ENCODE data around the gene LTBR. TPM values are rescaled to one million over a fixed set of nuclear protein-coding genes. Genes with fewer than 3 reads are reported as not detected.

The LTBR gene
- total RNA-seq, 1 experiment from 2014 or later = 194 TPM

DNA sequence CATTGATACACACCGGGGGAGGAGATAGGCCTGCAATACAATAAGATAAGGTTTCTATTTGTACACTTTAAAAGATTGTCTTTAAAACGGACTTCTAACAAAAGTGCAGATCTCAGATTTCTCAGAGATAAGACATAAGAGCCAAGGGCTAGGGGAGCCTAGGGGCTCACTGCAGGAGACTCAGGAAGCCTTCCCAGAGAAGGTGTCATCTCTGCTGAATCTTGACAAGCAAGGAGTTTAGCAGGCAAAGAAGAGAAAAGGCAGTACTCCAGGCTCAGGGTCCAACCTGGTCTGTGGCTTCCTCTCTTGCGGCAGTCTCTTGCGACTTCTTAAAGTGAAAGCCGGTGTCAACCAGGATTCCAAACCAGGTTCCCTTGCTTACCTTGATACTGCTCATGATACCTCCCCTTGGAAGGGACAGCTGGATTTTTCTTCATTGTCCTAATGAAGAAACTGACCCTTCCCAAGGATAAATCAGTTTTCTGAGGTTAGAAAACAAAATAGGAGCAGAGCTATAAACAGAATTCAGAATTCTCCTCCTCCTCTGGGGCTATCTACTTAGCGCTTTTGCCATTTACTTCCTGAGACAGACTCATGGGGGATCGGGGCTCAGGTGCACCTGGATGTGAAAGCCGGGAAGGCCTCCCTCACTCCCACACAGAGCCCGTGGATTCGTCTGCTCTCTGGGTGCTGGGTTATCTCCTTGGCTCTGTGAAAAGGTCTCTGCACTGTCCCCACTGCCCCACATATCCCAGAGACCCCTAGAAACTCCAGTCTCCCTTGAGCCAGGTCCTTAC, 6.9 kb upstream of the LTBR start:
- no peak for TF ChIP-seq CTCF (IDR thresholded peaks at IDR 0.05; ENCODE audit: insufficient read depth in 1 of 2, low read depth in 1 of 2, low read length in 1 of 2, severe bottlenecking in 1 of 2, unreplicated experiment in 1 of 2)
- H3K4me3 ChIP-seq (ENCODE audit: low read depth, low read length) = no peak overlapping the region
- H3K9me3 ChIP-seq = no peaks in the 10 kb centered on the region
- no peaks in the 10 kb centered on the region for H3K9me3 Mint-ChIP-seq (ENCODE audit: unreplicated experiment)
- no peaks in the 10 kb centered on the region for H3K27me3 ChIP-seq (replicated peaks; ENCODE audit: control insufficient read depth, insufficient read depth, low read length)
- ChIA-PET POLR2A (interaction anchor here (0.6 to 2.0 kb wide), 3 partner anchors 41 to 368 kb away, joined by 3 to 9 read pairs (median 3); no protein-coding TSS in a partner anchor), CTCF (interaction anchor here (0.6 to 1.4 kb wide), 6 partner anchors 22 to 161 kb away, joined by 3 to 6 read pairs (median 3); partner anchors contain the start of gene TNFRSF1A)
- no peaks in the 10 kb centered on the region for H3K27me3 Mint-ChIP-seq (ENCODE audit: insufficient read depth, unreplicated experiment)
- TSS peak; percentile 21 for BruUV-seq (replicated peaks)
- intact Hi-C loops (cut with micrococcal nuclease; ENCODE audit: unreplicated experiment) = loop anchor here (1.0 to 10.0 kb wide), 5 partner anchors 7 to 302 kb away; partner anchors contain the start of genes LTBR and PLEKHG6
- H3K27ac Mint-ChIP-seq (ENCODE audit: unreplicated experiment) = peak overlapping the region; percentile 94
- H3K4me1 ChIP-seq = peaks cover 63% of the 10 kb centered on the region
- peaks cover 47% of the 10 kb centered on the region for H3K4me1 Mint-ChIP-seq (ENCODE audit: low read depth, unreplicated experiment)
- peak in 1 of 2 experiments; percentile 29 for DNase-seq
- H3K36me3 Mint-ChIP-seq (ENCODE audit: insufficient read depth, unreplicated experiment) = peaks cover 13% of the 10 kb centered on the region
- H3K36me3 ChIP-seq (ENCODE audit: control insufficient read depth, insufficient read depth, low read length) = no peaks in the 10 kb centered on the region
- H3K4me3 Mint-ChIP-seq (ENCODE audit: unreplicated experiment) = peak overlapping the region; percentile 72

GRCh38 chr12:6377667-6377994, 6.3 kb upstream of the LTBR start:
- H3K27me3 ChIP-seq (replicated peaks; ENCODE audit: control insufficient read depth, insufficient read depth, low read length) = no peaks in the 10 kb centered on the region
- Mint-ChIP-seq H3K36me3 (ENCODE audit: insufficient read depth, unreplicated experiment) (peaks cover 8% of the 10 kb centered on the region), H3K27ac (ENCODE audit: unreplicated experiment) (peak overlapping the region; percentile 94), H3K4me1 (ENCODE audit: low read depth, unreplicated experiment) (peaks cover 41% of the 10 kb centered on the region), H3K4me3 (ENCODE audit: unreplicated experiment) (no peak overlapping the region), H3K27me3 (ENCODE audit: insufficient read depth, unreplicated experiment) (no peaks in the 10 kb centered on the region), H3K9me3 (ENCODE audit: unreplicated experiment) (no peaks in the 10 kb centered on the region)
- no TSS peak for BruUV-seq (replicated peaks)
- no peak for DNase-seq
- no peaks in the 10 kb centered on the region for H3K36me3 ChIP-seq (ENCODE audit: control insufficient read depth, insufficient read depth, low read length)
- ChIA-PET POLR2A (interaction anchor here (0.6 to 2.0 kb wide), 3 partner anchors 41 to 368 kb away, joined by 3 to 9 read pairs (median 3); no protein-coding TSS in a partner anchor), CTCF (interaction anchor here (0.6 to 1.4 kb wide), 5 partner anchors 22 to 160 kb away, joined by 3 to 6 read pairs (median 3); partner anchors contain the start of gene TNFRSF1A)
- no peak overlapping the region for H3K4me3 ChIP-seq (ENCODE audit: low read depth, low read length)
- peaks cover 63% of the 10 kb centered on the region for H3K4me1 ChIP-seq
- H3K9me3 ChIP-seq = no peaks in the 10 kb centered on the region
- intact Hi-C loops (cut with micrococcal nuclease; ENCODE audit: unreplicated experiment) = loop anchor here (2.0 to 10.0 kb wide), 2 partner anchors 67 to 303 kb away; partner anchors contain the start of gene PLEKHG6
- TF ChIP-seq CTCF (IDR thresholded peaks at IDR 0.05; ENCODE audit: insufficient read depth in 1 of 2, low read depth in 1 of 2, low read length in 1 of 2, severe bottlenecking in 1 of 2, unreplicated experiment in 1 of 2) = no peak

DNA sequence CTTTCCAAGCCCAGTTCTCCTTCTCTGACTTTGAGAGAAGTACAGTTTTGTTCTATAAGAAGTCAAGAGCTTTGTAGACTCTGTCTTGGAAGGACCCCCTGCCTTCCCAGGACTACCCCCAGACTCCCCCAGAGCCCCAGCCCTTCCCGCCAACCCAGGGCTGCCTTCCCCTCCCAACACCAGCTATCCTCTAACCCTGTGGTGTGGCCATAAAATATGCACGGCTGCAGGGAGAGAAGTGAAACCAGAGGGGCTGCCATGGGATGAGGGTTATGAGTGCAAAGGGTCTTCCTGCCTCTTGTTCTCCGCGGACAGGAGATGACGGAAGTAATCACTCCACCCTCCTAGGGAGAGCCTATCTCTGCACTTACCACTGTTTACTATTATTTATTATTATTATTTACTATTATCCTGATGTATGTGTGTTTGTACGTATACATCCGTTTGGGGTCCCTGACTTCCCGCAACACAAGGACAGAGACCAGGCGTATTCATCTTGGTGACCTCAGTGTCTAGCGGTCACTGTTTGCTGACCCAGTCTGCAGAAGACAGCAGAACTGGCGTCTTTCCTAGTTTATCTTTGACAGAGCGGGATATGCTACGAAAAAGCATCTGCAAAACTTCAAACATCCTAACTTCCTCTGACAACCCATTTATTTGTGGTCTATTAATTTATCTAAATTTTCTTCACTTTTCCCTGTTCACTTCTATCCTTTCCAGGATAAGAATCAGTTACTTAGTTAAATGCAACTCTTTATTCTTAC, 5.1 kb upstream of the LTBR start:
- peaks cover 60% of the 10 kb centered on the region for H3K4me1 ChIP-seq
- intact Hi-C loops (cut with micrococcal nuclease; ENCODE audit: unreplicated experiment) = loop anchor here (10.0 kb wide), 1 partner anchor 304 kb away; no protein-coding TSS in a partner anchor

More for the DNA sequence above, 5.1 kb upstream of the LTBR start:
- H3K9me3 Mint-ChIP-seq (ENCODE audit: unreplicated experiment) = no peaks in the 10 kb centered on the region
- peaks cover 38% of the 10 kb centered on the region for H3K4me1 Mint-ChIP-seq (ENCODE audit: low read depth, unreplicated experiment)
- no peak overlapping the region for H3K4me3 Mint-ChIP-seq (ENCODE audit: unreplicated experiment)
- TF ChIP-seq CTCF (IDR thresholded peaks at IDR 0.05; ENCODE audit: insufficient read depth in 1 of 2, low read depth in 1 of 2, low read length in 1 of 2, severe bottlenecking in 1 of 2, unreplicated experiment in 1 of 2) = no peak
- Histone ChIP-seq H3K4me3 (ENCODE audit: low read depth, low read length) (no peak overlapping the region), H3K9me3 (no peaks in the 10 kb centered on the region), H3K27me3 (replicated peaks; ENCODE audit: control insufficient read depth, insufficient read depth, low read length) (no peaks in the 10 kb centered on the region), H3K36me3 (ENCODE audit: control insufficient read depth, insufficient read depth, low read length) (no peaks in the 10 kb centered on the region)
- DNase-seq = peak in 1 of 2 experiments; percentile 18
- no peak overlapping the region for H3K27ac Mint-ChIP-seq (ENCODE audit: unreplicated experiment)
- POLR2A ChIA-PET = no interaction called here
- no TSS peak for BruUV-seq (replicated peaks)
- CTCF ChIA-PET = no interaction called here
- no peaks in the 10 kb centered on the region for H3K27me3 Mint-ChIP-seq (ENCODE audit: insufficient read depth, unreplicated experiment)
- H3K36me3 Mint-ChIP-seq (ENCODE audit: insufficient read depth, unreplicated experiment) = peaks cover 9% of the 10 kb centered on the region

Measured in Caco-2 (cell line).